Panc1 (cell line): ENCODE measurements around the gene SOX8. TPM values are rescaled to one million over a fixed set of nuclear protein-coding genes. Genes with fewer than 3 reads are reported as not detected.

Experiments
- ATAC-seq: fragments of 200-7000 bp; cut with Tn5 transposase; 2 replicates; pipeline ENCODE4 v1.9.1; 2020; ENCODE audit warnings: mild to moderate bottlenecking, moderate library complexity
- BruUV-seq: library from RNA; stranded (reverse); fragments of 400-500 nt; replicated peaks from 2 replicates; lab custom pipeline; 2021; lab: Mats Ljungman, UMichigan
- CTCF ChIA-PET: fragments of 300-600 bp; sonication (Branson Sonifier 250); formaldehyde crosslinking; loops from one replicate; lab custom pipeline; 2022; ENCODE audit warnings: antibody characterized with exemption; lab: Charles Lee
- POLR2A ChIA-PET: fragments of 300-600 bp; sonication (Branson Sonifier 250); formaldehyde crosslinking; loops from one replicate; lab custom pipeline; 2022; ENCODE audit warnings: antibody characterized with exemption; lab: Charles Lee
- DNase-seq: peaks from one replicate; pipeline ENCODE4 v3.0.0-alpha.2; 2010; ENCODE audit warnings: low read depth, low spot score
- H3K27ac ChIP-seq: 2 replicates; pipeline ENCODE4 v1.5.1; 2011; ENCODE audit warnings: mild to moderate bottlenecking, low read length, inconsistent platforms
- H3K27me3 ChIP-seq: fragments of 200-500 bp; sonication (Bioruptor generic); 2 replicates; pipeline ENCODE4 v1.6.0; 2014; ENCODE audit warnings: low read length, inconsistent platforms; ENCODE audit not compliant: control insufficient read depth, insufficient read depth
- H3K36me3 ChIP-seq: fragments of 200-500 bp; sonication (Bioruptor generic); 2 replicates; pipeline ENCODE4 v1.5.1; 2014; ENCODE audit warnings: inconsistent platforms, mild to moderate bottlenecking, low read length, moderate library complexity; ENCODE audit not compliant: control insufficient read depth, insufficient read depth
- H3K4me1 ChIP-seq: 2 replicates; pipeline ENCODE4 v1.5.1; 2011; ENCODE audit warnings: inconsistent platforms, mild to moderate bottlenecking, low read length, moderate library complexity; ENCODE audit not compliant: control insufficient read depth, insufficient read depth
- H3K4me3 ChIP-seq, 2 experiments: 2 replicates each; pipeline ENCODE4 v1.5.1; 2011 to 2012; ENCODE audit warnings: low read depth in 2 of 2, low read length in 2 of 2, mild to moderate bottlenecking in 2 of 2, inconsistent platforms in 1 of 2, moderate library complexity in 1 of 2
- H3K9me3 ChIP-seq: fragments of 200-500 bp; sonication (Bioruptor generic); 2 replicates; pipeline ENCODE4 v1.5.1; 2014; ENCODE audit warnings: low read depth, mild to moderate bottlenecking, inconsistent platforms, low read length, moderate library complexity; ENCODE audit not compliant: control insufficient read depth, insufficient read depth
- CTCF ChIP-seq: fragments of 450-650 bp; IDR thresholded peaks from 2 replicates; pipeline ENCODE4 v1.5.1; 2017; ENCODE audit warnings: mild to moderate bottlenecking
- POLR2AphosphoS5 ChIP-seq: IDR thresholded peaks from 2 replicates; pipeline ENCODE4 v1.6.1; 2012; ENCODE audit warnings: mild to moderate bottlenecking, low read depth, low read length, moderate library complexity
- REST ChIP-seq, 2 experiments: IDR thresholded peaks; 2 replicates each; pipeline ENCODE4 v1.6.1; 2011 to 2012; ENCODE audit warnings: low read depth in 2 of 2, control low read depth in 1 of 2, low read length in 1 of 2, mild to moderate bottlenecking in 1 of 2, moderate library complexity in 1 of 2; ENCODE audit not compliant: insufficient read depth in 1 of 2
- SIN3A ChIP-seq: IDR thresholded peaks from 2 replicates; pipeline ENCODE4 v1.6.1; 2012; ENCODE audit warnings: low read depth, mild to moderate bottlenecking, low read length, moderate library complexity, borderline replicate concordance; ENCODE audit not compliant: insufficient read depth
- TCF7L2 ChIP-seq: IDR thresholded peaks from 2 replicates; pipeline ENCODE4 v1.6.1; 2011; ENCODE audit warnings: mild to moderate bottlenecking, low read depth, low read length, inconsistent platforms
- in situ Hi-C: cut with HindIII; loops from 2 replicates; pipeline ENCODE4 v1.10.0; 2016; ENCODE audit warnings: low sequenced_read_pairs, low pct_unique_long_range_greater_than_20kb
- intact Hi-C: fragments of 100-400 bp; cut with micrococcal nuclease; formaldehyde crosslinking; loops from one replicate; pipeline ENCODE4 v1.10.0; 2022; ENCODE audit not compliant: unreplicated experiment
- total RNA-seq: library from RNA; stranded (reverse); gene quantifications from one replicate; pipeline ENCODE4 v1.2.1, GENCODE V29; 2021; ENCODE audit not compliant: unreplicated experiment

SOX8 gene
- total RNA-seq, 1 experiment from 2014 or later: 1.8 TPM

DNA sequence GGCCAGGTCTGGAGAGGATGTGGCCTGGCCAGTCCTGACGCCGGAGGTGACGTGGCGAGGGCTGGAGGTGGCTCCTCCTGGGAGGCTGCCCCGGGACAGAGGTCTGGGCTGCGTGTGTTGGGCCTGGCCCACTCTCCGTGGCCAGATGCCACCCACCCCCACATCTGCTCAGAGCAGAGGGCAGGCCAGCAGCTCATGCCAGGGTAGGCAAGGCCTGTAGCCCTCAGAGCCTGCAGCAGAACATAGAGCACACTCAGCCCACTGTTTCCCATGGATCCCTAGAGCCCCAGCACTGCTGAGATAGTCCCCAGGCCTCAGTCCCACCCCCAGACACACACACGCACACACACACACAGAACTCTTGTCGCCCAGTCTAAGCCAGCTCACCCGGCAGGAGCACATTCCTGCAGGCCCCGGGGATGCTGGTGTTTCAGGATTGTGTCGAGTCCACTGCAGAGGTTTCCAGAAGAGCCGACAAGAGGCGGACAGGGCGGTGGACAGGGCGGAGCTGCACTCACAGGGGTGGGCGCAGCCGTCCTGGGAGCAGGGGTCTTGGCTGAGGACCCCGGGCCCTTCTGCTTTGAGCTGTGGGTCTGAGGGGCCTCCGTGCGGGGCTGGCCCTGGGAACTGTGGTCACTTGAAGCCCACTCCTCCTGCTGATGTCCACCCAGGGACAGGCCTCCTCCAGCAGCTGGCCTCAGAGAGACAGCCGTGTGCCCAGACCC is 33.4 kb downstream of the SOX8 start:
- no peak overlapping the region for H3K27ac ChIP-seq
- POLR2A ChIA-PET: no interaction called here
- no peaks in the 10 kb centered on the region for H3K9me3 ChIP-seq
- no peak overlapping the region for H3K4me3 ChIP-seq
- TF ChIP-seq REST (IDR thresholded peaks at IDR 0.05; ENCODE audit: insufficient read depth in 1 of 2, low read depth in 2 of 2, low read length in 1 of 2) (no peak), POLR2AphosphoS5 (no peak), TCF7L2 (no peak), SIN3A (no peak), CTCF (no peak)
- intact Hi-C loops (no loop called here), in situ Hi-C loops (no loop called here)
- DNase-seq: no peak
- H3K4me1 ChIP-seq: peaks cover 9% of the 10 kb centered on the region; the same call in 1 of the 2 replicates
- CTCF ChIA-PET: no interaction called here
- no peak for ATAC-seq
- no peaks in the 10 kb centered on the region; the same call in 1 of the 2 replicates for H3K27me3 ChIP-seq
- no TSS peak for BruUV-seq
- no peaks in the 10 kb centered on the region for H3K36me3 ChIP-seq

DNA sequence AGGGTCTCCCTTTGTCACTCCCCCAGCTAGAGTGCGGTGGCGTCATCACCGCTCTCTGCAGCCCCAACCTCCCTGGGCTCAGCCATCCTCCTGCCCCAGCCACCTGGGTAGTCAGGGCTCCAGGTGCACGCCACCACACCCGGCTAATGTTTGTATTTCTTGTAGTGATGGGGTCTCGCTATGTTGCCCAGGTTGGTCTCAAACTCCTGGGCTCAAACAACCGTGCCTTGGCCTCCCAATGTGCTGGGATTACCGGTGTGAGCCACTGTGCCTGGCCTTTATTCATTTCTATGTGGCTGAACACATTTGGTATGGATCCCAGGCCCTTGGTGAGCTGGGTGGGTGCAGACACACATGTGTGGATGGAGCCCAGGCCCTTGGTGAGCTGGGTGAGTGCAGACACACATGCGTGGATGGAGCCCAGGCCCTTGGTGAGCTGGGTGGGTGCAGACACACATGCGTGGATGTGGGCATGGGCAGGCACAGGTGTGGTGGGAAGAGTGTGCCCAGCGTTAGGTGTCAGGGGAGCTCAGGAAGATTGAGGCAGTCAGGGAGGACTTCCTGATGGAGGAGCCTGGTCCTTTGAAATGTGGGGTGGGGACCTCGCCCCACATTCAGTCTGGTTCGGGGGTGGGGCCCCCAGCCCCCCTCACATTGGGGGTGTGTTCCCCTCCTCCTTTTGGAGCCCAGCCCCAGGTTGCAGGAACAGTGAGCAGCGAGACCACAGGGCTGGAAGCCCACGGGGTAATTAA is 37.1 kb downstream of the SOX8 start:
- Histone ChIP-seq H3K27me3 (no peaks in the 10 kb centered on the region; the same call in 1 of the 2 replicates), H3K4me3 (peak overlapping the region in 1 of 2 experiments; percentile 30; a peak in 1 of 4 replicates), H3K4me1 (peaks cover 9% of the 10 kb centered on the region; the same call in 1 of the 2 replicates), H3K36me3 (no peaks in the 10 kb centered on the region), H3K27ac (no peak overlapping the region), H3K9me3 (no peaks in the 10 kb centered on the region)
- ChIA-PET CTCF (no interaction called here), POLR2A (interaction anchor here (0.5 kb wide), 1 partner anchor 11 kb away, joined by 9 read pairs; no protein-coding TSS in a partner anchor)
- BruUV-seq: no TSS peak
- DNase-seq (no peak), ATAC-seq (no peak)
- no peak for TF ChIP-seq POLR2AphosphoS5
- TF ChIP-seq CTCF: no peak
- TF ChIP-seq TCF7L2: no peak
- TF ChIP-seq SIN3A: no peak
- TF ChIP-seq REST (IDR thresholded peaks at IDR 0.05; ENCODE audit: insufficient read depth in 1 of 2, low read depth in 2 of 2, low read length in 1 of 2): no peak
- intact Hi-C loops (no loop called here), in situ Hi-C loops (no loop called here)
